Suprapubic skin (tissue), 3 donors: ENCODE results near the gene GRID1.

Source experiments
- EP300 ChIP-seq: sonication (generic); formaldehyde crosslinking; IDR thresholded peaks from one replicate; pipeline ENCODE4 v1.6.1; 2017; ENCODE audit warnings: antibody characterized with exemption
- POLR2A ChIP-seq, 2 donors: fragments of 450-650 bp; IDR thresholded peaks; one replicate each; pipeline ENCODE4 v1.6.1; 2017; ENCODE audit warnings: antibody characterized with exemption in 2 of 2, mild to moderate bottlenecking in 2 of 2, moderate library complexity in 2 of 2
- TF ChIP-seq, protein P1 (sequence below), 2 donors: fragments of 200-600 bp in 1 of 2; fragments of 450-650 bp in 1 of 2; sonication (generic) in 1 of 2; IDR thresholded peaks; one replicate each; pipeline ENCODE4 v1.5.1; 2016 to 2019; ENCODE audit warnings: antibody characterized with exemption in 2 of 2, mild to moderate bottlenecking in 1 of 2, moderate library complexity in 1 of 2

GRCh38 chr10:86245015-86245394, 121.6 kb downstream of the GRID1 start:
- TF ChIP-seq EP300 (no peak), POLR2A (IDR thresholded peaks at IDR 0.05) (no peak)
- TF ChIP-seq, protein P1, sequence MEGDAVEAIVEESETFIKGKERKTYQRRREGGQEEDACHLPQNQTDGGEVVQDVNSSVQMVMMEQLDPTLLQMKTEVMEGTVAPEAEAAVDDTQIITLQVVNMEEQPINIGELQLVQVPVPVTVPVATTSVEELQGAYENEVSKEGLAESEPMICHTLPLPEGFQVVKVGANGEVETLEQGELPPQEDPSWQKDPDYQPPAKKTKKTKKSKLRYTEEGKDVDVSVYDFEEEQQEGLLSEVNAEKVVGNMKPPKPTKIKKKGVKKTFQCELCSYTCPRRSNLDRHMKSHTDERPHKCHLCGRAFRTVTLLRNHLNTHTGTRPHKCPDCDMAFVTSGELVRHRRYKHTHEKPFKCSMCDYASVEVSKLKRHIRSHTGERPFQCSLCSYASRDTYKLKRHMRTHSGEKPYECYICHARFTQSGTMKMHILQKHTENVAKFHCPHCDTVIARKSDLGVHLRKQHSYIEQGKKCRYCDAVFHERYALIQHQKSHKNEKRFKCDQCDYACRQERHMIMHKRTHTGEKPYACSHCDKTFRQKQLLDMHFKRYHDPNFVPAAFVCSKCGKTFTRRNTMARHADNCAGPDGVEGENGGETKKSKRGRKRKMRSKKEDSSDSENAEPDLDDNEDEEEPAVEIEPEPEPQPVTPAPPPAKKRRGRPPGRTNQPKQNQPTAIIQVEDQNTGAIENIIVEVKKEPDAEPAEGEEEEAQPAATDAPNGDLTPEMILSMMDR (IDR thresholded peaks at IDR 0.05): no peak
